ENCODE measurements around the gene CBFB.

The CBFB gene

GRCh38 chr16:67043420-67043819 is 14.5 kb downstream of the CBFB start:
- no peak for DNase-seq

GRCh38 chr16:67050796-67051195 is 21.8 kb downstream of the CBFB start:
- no peak for DNase-seq

DNA sequence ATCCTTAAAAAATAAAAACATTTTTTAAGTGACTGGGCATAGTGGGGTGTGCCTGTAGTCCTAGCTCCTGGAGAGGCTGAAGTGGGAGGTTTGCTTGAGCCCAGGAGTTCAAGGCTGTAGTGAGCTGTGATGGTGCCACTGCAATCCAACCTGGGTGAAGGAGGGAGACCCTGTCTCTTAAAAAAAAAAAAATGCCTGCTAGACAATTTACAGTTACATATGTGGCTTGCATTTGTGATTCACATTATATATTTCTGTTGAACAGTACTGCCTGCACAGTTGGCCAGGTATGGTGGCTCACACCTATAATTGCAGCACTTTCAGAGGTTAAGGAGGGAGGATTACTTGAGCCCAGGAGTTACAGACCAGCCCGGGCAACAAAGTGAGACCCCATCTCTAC is 23.4 kb downstream of the CBFB start:
- DNase-seq, result no peak

DNA sequence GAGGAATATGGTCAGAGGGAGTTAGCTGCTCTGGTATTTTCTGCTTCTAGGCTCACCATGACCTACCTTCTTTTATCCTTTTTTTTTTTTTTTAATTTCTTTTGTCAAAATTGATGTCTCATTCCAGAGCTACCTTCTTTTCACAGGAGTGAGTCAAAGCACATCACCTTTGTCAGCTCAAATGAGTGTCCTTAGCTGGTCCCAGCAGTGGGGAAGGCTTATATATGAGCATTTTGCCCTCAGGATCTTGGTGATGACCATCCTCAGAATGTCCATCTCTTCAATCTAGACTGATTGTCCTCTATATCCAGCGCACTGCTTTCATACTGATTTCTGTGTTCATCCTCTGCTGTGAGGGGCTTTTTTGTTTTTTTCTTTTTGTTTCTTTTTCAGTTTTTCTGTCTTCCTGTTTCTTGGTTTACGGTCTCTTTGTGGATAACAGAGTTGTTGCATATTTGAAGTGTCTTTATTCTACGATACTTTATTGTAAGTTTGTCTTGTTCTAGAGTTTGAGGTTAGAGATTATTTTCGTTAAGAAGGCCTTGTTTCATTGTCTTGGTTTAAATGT is 24.9 kb downstream of the CBFB start:
- no peak for DNase-seq

DNA sequence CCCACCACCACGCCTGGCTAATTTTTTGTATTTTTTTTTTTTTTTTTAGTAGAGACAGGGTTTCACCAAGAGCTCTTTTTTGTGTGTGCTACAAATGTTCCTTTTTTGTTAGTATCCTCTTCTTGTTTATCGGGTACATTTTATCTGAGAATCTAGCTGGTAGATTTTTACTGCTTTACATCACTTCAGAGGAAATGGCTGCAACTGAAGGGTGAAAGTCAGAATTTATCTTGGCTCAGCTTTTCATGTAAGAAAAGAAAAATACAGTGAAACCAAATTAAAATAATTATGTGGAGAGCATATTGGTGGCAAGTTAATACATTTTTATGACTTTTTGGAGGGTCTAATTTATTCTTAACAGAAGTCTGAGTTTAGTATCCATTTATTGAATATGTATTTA is 26.0 kb downstream of the CBFB start:
- DNase-seq, result no peak

- no peak for DNase-seq
Observed at GRCh38 chr16:67055712-67056487, 27.0 kb downstream of the CBFB start.

DNA sequence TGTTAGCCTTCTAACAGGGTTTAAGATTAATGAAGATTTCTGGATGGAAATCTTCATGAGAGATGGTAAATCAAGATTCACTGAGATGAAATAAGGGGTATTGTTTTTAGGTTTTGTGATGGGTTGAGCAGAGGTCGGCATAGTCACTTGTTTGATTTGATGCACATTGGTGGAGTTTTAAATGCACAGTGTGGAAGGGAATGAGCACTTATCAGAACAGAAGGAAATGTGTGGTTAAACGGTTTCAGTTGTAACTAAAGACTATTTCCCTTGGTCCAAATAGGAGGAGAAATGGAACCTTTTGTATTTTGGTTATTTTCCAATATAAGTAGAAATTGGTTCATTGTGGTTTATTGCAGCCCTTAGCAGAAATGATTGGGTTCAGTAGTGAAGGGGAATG is 34.1 kb downstream of the CBFB start:
- peak; percentile 44 for DNase-seq

- DNase-seq, result no peak
Observed at GRCh38 chr16:67068212-67068753, 39.3 kb downstream of the CBFB start.

DNA sequence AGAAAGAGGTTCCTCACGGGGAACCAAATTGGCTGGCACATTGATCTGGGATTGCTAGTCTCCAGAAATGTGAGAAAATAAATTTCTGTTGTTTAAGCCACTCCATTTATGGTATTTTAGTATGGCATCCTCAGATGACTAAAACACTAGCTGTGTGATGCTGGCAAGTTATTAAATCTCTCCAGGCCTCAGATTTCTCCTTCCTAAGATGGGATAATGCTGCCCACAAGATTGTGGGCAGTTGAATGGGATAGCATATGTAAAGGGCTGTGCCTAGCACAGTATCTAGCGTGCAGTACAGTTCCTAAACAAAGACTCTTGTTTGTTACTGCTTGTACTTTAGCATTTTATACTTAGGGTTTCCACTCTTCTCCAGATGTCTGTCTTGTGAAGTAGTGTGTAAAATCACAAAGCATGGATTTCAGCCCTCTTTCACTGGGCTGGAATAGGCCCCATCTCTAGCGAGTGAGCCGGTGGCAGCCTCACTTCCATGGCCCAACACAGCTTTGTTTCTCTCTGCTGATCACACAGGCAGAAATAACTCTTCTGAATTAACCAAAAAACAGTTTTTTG is 42.6 kb downstream of the CBFB start:
- DNase-seq, result no peak

GRCh38 chr16:67075331-67075730 is 46.4 kb downstream of the CBFB start:
- no peak for DNase-seq

GRCh38 chr16:67077871-67078270 is 48.9 kb downstream of the CBFB start:
- DNase-seq, result no peak

- no peak for DNase-seq
Observed at GRCh38 chr16:67082100-67082499, 53.2 kb downstream of the CBFB start.

- no peak for DNase-seq
Observed at GRCh38 chr16:67082891-67083290, 53.9 kb downstream of the CBFB start.

DNA sequence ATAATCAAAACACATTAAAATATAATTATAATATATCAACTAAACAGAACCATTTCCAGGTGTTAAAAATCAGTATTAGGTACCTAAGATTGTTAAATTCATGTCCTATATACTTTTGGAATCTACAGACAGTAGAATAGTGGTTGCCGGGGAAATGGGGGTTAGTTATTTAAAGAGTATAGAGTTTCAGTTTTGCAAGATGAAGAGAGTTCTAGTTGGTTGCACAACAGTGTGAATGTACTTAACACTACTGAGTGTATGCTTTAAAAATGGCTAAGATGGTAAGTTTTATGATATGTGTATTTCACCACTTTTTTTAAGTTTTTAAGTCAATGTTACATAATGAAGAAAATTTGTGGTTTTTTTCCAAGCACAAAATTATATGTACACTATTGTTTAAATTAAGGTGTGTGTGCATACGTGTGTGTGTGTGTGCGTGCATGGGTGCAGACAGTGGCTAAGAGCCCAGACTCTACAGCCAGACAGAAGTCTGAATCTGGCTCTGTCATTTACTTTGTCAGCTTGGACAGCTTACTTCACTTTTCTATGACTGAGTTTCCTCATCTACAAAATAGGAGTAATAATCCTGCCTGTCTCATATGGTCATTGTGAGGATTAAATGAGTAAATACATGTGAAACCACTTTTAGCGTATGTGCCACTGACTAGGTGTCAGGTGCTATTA is 55.5 kb downstream of the CBFB start:
- DNase-seq, result peak; percentile 29

- DNase-seq, result no peak
Observed at GRCh38 chr16:67086822-67087221, 57.9 kb downstream of the CBFB start.

- no peak for DNase-seq
Observed at GRCh38 chr16:67087291-67087690, 58.3 kb downstream of the CBFB start.

DNA sequence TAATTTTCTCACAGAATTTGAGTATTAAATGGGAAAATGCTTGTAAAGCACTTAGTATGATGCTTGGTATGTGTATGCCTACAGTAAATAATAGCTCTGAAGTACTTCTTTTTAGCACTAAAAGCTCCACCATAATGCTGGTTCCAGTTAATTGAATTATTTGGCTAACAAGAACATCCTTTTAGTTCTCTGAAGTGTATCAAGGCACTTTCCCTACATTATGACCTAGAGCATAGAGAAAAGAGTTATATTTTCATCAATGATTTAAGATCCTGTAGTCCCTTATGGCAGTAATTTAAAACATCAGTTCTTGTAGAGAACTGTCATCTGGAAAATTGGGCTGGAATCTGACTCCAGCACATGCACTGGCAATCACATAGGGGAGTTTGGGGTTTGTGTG is 58.9 kb downstream of the CBFB start:
- no peak for DNase-seq

DNA sequence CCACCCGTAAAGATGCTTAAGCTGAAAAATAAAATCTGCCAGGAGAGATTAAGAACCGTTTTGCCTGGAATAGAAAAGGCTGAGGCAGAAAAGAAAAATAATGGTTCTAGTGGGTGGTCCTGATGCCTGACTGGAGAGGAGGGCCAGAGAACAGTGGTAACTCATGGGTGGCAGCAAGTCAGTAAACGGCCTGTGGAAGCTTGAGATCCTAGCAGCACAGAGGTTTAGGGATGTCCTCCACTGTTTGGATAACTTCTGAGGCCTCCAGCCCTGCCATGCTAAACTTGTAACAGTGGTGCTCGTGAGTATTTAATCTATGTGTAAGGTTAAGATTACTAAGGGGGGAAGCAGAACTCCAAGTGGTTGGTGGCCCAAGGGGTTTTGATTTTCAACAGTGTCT is 59.6 kb downstream of the CBFB start:
- no peak for DNase-seq

DNA sequence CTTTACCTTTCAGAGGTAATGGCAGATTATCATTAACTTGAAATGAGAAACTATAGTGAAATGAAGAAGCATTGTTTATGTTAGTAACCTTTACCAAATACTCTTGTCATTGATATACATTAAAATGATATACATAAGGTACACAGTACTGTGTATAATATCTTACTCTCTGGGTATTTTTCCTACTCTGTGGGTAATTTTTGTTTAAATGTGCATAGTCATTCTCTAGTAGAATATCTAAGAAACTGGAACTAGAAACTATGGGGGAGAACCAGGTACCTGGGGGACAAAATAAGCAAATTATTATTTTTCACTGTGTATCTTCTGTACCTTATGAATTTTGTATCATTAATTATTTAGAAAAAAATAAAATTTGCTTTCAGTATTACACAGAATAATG is 60.2 kb downstream of the CBFB start:
- DNase-seq, result no peak

DNA sequence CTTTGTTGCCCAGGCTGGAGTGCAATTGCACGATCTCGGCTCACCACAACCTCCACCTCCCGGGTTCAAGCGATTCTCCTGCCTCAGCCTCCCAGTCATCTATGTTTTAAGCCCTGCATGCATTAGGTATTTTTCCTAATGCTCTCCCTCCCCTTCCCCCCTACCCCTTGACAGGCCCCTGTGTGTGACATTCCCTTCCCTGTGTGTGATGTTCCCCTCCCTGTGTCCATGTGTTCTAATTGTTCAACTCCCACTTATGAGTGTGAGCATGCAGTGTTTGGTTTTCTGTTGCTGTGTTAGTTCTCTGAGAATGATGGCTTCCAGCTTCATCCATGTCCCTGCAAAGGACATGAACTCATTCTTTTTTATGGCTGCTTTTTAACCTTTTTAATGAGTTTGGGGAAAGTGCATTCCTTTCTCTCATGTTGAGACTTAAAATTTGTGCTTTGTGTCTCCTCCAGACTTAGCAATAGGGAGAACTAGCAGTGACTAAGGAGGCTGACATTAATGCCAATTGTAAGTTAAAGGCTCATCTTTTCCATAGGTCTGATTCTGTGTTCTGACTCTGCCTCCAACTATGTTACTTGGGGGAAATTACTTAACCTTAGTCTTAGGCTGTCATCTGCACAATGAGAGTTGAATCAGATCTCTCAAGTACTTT is 63.1 kb downstream of the CBFB start:
- DNase-seq, result no peak

- DNase-seq, result no peak
Observed at GRCh38 chr16:67093098-67093726, 64.3 kb downstream of the CBFB start.

DNA sequence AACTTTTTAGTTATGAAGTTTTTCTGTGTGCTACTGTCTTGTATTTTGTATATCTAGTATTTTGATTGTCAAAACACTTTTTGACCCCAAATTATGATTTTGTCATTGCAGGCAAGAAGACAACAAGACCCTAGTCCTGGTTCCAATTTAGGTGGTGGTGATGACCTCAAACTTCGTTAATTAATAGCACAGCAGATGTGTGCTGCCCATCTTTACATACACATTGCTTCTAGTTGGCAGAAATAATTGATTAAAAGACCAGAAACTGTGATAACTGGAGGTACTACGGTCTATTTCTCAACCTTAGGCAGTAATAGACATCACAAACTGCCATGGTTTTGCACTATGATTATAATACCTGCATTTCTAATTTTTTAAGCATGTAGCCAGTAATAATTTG is 69.7 kb downstream of the CBFB start:
- DNase-seq, result no peak

All from GF-D8 (cell line).